DND-41 (cell line): ENCODE results near the gene SNAI3.

Source experiments
- ATAC-seq: fragments of 200-7000 bp; cut with Tn5 transposase; 3 replicates; pipeline ENCODE4 v1.9.1; 2021; ENCODE audit warnings: low read depth; ENCODE audit not compliant: insufficient read depth
- DNase-seq: peaks from one replicate; pipeline ENCODE4 v3.0.0-alpha.2; 2020
- H2AFZ ChIP-seq: 2 replicates; pipeline ENCODE4 v1.6.0; 2012; ENCODE audit warnings: low read depth, low read length
- H3K27ac ChIP-seq: 2 replicates; pipeline ENCODE4 v1.5.1; 2012; ENCODE audit warnings: low read length, inconsistent platforms
- H3K27me3 ChIP-seq: fragments of 200-600 bp; sonication (generic); 2 replicates; pipeline ENCODE4 v1.6.0; 2012; ENCODE audit warnings: low read length, mild to moderate bottlenecking, inconsistent platforms; ENCODE audit not compliant: insufficient read depth, poor library complexity
- H3K36me3 ChIP-seq: 2 replicates; pipeline ENCODE4 v1.5.1; 2012; ENCODE audit warnings: low read length, inconsistent platforms; ENCODE audit not compliant: insufficient read depth
- H3K4me1 ChIP-seq: 2 replicates; pipeline ENCODE4 v1.5.1; 2012; ENCODE audit warnings: mild to moderate bottlenecking, low read length; ENCODE audit not compliant: insufficient read depth
- H3K4me2 ChIP-seq: 2 replicates; pipeline ENCODE4 v1.6.0; 2012; ENCODE audit warnings: mild to moderate bottlenecking, moderate library complexity, low read length, inconsistent platforms; ENCODE audit not compliant: insufficient read depth
- H3K4me3 ChIP-seq, 2 experiments: fragments of 200-600 bp in 1 of 2; shearing (Covaris generic) in 1 of 2; 2 replicates each; pipeline ENCODE4 v1.5.1; 2012 to 2016; ENCODE audit warnings: inconsistent platforms in 2 of 2, low read length in 2 of 2, mild to moderate bottlenecking in 2 of 2, low read depth in 1 of 2, moderate library complexity in 1 of 2
- H3K79me2 ChIP-seq: 2 replicates; pipeline ENCODE4 v1.6.0; 2012; ENCODE audit warnings: low read length, inconsistent platforms; ENCODE audit not compliant: insufficient read depth
- H3K9ac ChIP-seq: 2 replicates; pipeline ENCODE4 v1.6.0; 2012; ENCODE audit warnings: low read depth, mild to moderate bottlenecking, inconsistent platforms, low read length, moderate library complexity
- H3K9me3 ChIP-seq: 2 replicates; pipeline ENCODE4 v1.5.1; 2012; ENCODE audit warnings: low read length, moderate library complexity, mild to moderate bottlenecking, inconsistent platforms; ENCODE audit not compliant: insufficient read depth, severe bottlenecking
- H4K20me1 ChIP-seq: 2 replicates; pipeline ENCODE4 v1.6.0; 2012; ENCODE audit warnings: low read length; ENCODE audit not compliant: insufficient read depth
- CTCF ChIP-seq: IDR thresholded peaks from 2 replicates; pipeline ENCODE4 v1.5.1; 2012; ENCODE audit warnings: borderline replicate concordance, low read length, moderate library complexity, mild to moderate bottlenecking; ENCODE audit not compliant: poor library complexity, severe bottlenecking; ENCODE audit errors: extremely low read depth
- EZH2 ChIP-seq: IDR thresholded peaks from 3 replicates; pipeline ENCODE4 v1.6.1; 2012; ENCODE audit warnings: borderline replicate concordance, low read depth, mild to moderate bottlenecking, moderate library complexity, low read length, inconsistent platforms; ENCODE audit not compliant: severe bottlenecking

The SNAI3 gene

GRCh38 chr16:88715312-88716190 is 29.2 kb upstream of the SNAI3 start:
- TF ChIP-seq CTCF, result no peak
- TF ChIP-seq EZH2, result no peak
- peaks cover 56% of the 10 kb centered on the region for H4K20me1 ChIP-seq
- peaks cover 73% of the 10 kb centered on the region for H3K36me3 ChIP-seq

GRCh38 chr16:88714420-88715302 is 28.4 kb upstream of the SNAI3 start:
- Histone ChIP-seq H3K27ac (no peak overlapping the region), H3K9ac (no peak overlapping the region), H3K27me3 (no peaks in the 10 kb centered on the region), H4K20me1 (peaks cover 59% of the 10 kb centered on the region), H3K4me3 (no peak overlapping the region), H3K79me2 (peaks cover 14% of the 10 kb centered on the region; the same call in 1 of the 2 replicates), H2AFZ (no peak overlapping the region), H3K9me3 (no peaks in the 10 kb centered on the region), H3K36me3 (peaks cover 73% of the 10 kb centered on the region), H3K4me2 (no peak overlapping the region), H3K4me1 (no peaks in the 10 kb centered on the region)
- TF ChIP-seq EZH2 (no peak), CTCF (no peak)
- ATAC-seq, result peak; percentile 6; the same call in 1 of the 3 replicates
- DNase-seq, result no peak

More at GRCh38 chr16:88715312-88716190, 29.2 kb upstream of the SNAI3 start:
- no peak overlapping the region for H3K9ac ChIP-seq
- H3K9me3 ChIP-seq, result no peaks in the 10 kb centered on the region
- no peak overlapping the region for H3K4me2 ChIP-seq
- no peaks in the 10 kb centered on the region for H3K27me3 ChIP-seq
- H3K27ac ChIP-seq, result no peak overlapping the region
- ATAC-seq (no peak), DNase-seq (no peak)
- no peak overlapping the region for H3K4me3 ChIP-seq
- no peaks in the 10 kb centered on the region for H3K4me1 ChIP-seq
- peaks cover 9% of the 10 kb centered on the region; the same call in 1 of the 2 replicates for H3K79me2 ChIP-seq
- no peak overlapping the region for H2AFZ ChIP-seq

GRCh38 chr16:88713568-88714419 is 27.5 kb upstream of the SNAI3 start:
- TF ChIP-seq CTCF (no peak), EZH2 (no peak)
- no peaks in the 10 kb centered on the region for H3K9me3 ChIP-seq
- H2AFZ ChIP-seq, result no peak overlapping the region
- no peaks in the 10 kb centered on the region for H3K27me3 ChIP-seq
- H3K4me1 ChIP-seq, result peaks cover under 1% of the 10 kb centered on the region
- H4K20me1 ChIP-seq, result peaks cover 54% of the 10 kb centered on the region
- H3K79me2 ChIP-seq, result peaks cover 23% of the 10 kb centered on the region
- H3K4me3 ChIP-seq, result no peak overlapping the region
- H3K9ac ChIP-seq, result no peak overlapping the region
- DNase-seq, result no peak
- H3K4me2 ChIP-seq, result no peak overlapping the region
- H3K36me3 ChIP-seq, result peaks cover 65% of the 10 kb centered on the region
- no peak overlapping the region for H3K27ac ChIP-seq
- peak; percentile 20; the same call in 1 of the 3 replicates for ATAC-seq
